Right ventricle myocardium superior (tissue), 1 donor: ENCODE data around the gene SMIM1. TPM values are rescaled to one million over a fixed set of nuclear protein-coding genes. Genes with fewer than 3 reads are reported as not detected.

Experiments used
- total RNA-seq: library from RNA; stranded (reverse); fragmentation: NEBNext Ultra II Directional; extraction: Animal tissue kit (Norgen Biotek cat#: 25700); gene quantifications from one replicate; pipeline ENCODE4 v1.2.1, GENCODE V29; 2021
- donor health status: DM: no; HTN: yes; CAD: no; lungs with severe emphysema.

The SMIM1 gene
- total RNA-seq, 1 donor from 2014 or later = 17.3 TPM

Other genes starting within 250 kb of the SMIM1 start
- 7.3 TPM for gene MEGF6, start 161.2 kb upstream of the SMIM1 start, total RNA-seq
- gene TPRG1L, start 147.7 kb upstream of the SMIM1 start, total RNA-seq = 47.0 TPM
- 10.0 TPM for gene WRAP73, start 122.6 kb upstream of the SMIM1 start, total RNA-seq
- not detected for gene TP73, start 120.2 kb upstream of the SMIM1 start, total RNA-seq
- gene CCDC27, start 20.3 kb upstream of the SMIM1 start, total RNA-seq = not detected
- 54.7 TPM for gene LRRC47, start 23.7 kb downstream of the SMIM1 start, total RNA-seq
- gene CEP104, start 84.5 kb downstream of the SMIM1 start, total RNA-seq = 32.3 TPM
- gene DFFB, start 84.7 kb downstream of the SMIM1 start, total RNA-seq = 2.8 TPM
- 12.6 TPM for gene C1orf174, start 127.5 kb downstream of the SMIM1 start, total RNA-seq